DMS153 (cell line): Measurements from ENCODE around the gene FGFBP3.
"Not testable (repeated sequence)": the region's sequence is repeated elsewhere in the genome, so short reads cannot be mapped to it uniquely, and the experiment has no call there.

Source experiments
- DNase-seq: peaks from one replicate; lab custom pipeline; 2025; lab: John Stamatoyannopoulos, UW

The FGFBP3 gene

DNA sequence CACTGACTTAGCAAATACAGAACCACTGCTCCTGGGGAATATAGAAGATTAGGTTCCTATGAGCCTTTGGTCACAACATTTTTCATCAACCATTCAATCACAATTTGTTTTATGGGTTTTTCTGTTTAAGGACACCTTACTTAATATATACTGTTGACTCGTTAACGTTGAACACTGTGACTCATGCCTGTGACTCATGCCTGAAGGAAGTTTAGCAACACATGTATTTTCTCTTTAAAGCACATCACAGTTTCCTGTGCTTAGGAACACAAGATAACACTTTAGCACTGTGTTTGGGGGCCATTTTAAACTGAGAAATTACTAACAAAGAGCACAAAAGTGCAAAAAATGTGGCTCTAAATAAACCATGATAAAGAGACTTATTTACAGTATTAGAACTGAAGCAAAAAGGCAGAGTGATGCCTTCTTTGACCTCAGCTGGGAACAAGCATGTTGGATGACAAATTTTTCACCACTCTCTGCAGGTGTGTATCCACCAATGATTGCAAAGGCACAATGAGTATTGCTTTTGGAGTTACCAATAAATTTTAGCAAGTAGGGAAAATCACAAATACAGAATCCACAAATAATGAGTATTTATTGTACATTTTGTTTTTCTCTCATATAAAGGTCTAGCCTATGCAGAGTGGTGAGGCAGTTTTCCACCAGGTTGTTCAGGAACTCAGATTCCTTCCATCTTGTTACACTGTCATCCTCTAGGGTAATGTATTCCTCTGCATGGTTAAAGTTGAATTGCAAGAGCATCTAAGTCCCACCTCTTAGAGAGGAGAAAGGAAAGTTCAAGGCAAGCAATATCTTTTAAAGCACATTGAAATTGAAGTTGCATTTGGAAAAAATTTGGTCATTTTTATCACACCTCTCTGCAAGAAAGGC is 7.3 kb downstream of the FGFBP3 start:
- peak; percentile 45 for DNase-seq

DNA sequence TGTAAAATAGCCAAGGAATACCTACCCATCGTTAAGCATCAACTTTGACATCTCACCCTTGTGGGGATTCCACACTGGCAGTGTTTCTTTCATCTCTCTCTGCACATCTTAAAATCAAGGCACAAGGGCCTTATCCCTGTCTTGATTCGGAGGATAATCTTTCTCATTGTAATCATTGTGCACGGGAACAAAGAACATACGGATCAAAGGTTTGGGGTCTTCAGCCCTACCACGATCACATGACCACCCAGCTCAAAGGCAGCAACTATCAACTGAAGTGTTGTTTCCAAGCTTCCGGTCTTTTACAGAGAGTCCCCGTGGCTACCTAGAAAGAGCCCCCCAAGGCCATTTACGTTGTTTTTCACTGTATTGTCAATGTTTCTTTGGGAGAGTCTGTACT is 11.9 kb downstream of the FGFBP3 start:
- DNase-seq: no peak

DNA sequence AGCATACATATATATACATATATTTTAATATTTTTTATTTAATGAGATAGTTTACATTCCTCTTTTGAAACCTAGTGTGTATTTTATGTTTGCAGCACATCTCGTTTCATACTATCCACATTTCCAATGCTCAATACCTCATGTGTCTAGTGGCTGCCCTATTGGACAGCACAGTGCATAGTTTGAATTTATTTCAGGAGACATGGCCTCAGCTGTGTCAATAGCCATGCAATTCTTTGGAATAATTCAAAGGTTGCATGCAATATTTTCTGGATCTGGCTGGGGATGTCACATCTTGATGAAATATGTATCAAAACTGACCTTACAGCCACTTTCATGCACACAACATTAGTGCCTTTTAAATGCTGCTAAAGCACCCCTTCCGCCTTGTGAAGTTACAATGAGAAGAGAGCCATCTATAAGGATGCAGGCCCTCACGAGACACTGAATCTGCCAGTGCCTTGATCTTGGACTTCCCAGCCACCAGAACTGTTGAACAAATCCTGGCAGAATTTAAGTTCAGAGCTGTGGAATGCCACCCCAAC is 13.0 kb downstream of the FGFBP3 start:
- DNase-seq: no peak

DNA sequence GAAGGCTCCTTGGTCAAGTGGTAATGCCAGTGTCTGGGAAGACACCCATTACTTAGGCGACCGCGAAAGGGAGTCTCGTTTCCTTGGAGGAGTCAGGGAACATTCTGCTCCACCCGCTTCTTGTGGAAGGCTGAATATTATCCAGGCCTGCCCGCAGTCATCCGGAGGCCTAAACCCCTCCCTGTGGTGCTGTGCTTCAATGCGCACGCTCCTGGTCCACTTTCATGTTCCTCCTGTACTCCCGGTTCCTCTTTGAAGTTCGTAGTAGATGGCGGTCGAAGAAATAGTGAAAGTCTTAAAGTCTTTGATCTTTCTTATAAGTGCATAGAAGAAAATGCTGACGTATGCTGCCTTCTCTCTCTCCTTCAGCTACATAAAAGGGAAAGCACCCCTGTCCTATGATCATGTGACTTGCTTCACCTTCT is 15.0 kb downstream of the FGFBP3 start:
- not testable (repeated sequence) for DNase-seq

DNA sequence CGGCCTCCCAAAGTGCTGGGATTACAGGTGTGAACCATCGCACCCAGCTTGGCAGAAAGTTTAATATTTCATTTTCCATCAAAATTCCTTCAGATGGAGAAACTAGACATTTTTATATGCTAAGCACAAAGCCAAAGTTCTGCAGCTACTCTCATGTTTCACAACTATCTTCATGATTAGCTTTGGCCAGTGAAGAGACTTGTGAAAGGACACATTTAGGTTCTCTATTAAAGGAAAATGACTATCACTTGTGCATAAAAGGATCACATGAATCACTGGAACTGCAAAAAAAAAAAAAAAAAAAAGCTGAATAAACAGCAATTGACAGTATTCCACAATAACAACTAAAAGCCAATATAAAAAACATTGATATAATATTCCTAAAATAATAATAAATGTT is 16.2 kb downstream of the FGFBP3 start:
- DNase-seq: no peak

DNA sequence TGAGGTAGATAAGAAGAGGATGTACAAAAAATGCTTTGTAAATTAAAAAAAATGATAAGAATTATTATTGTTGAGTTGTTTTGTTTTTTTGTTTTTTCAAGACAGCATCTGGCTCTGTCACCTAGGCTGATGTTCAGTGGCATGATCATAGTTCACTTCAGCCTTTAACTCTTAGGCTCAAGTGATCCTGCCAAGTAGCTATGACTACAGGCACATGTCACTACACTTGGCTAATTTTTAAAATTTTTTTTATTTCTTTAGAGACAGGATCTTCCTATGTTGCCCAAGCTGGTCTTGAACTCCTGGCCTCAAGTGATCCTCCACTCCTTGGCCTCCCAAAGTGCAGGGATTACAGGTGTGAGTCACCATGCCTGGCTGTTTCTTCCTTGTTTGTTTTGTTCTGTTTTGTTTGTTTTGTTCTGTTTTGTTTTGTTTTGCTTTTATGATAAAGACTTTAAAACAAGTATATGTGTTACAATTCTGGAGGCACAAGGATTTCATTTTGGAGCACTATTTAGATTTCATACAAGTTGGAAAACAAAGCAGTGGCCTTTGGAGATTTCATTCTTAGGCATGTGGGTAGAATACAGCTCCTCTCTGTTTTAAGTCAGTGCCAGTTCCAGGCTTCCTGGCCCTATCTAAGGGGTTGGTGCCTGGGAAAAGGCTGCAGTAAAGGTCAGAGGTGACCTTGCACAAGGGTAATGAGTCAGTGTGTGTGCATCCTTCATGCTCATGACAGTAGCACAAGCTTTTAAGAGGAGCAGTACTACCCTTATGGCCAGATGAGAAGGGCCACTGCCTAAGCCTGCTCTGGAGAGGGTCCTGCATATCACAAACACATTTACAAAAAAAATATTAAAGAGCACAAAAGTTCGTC is 17.9 kb downstream of the FGFBP3 start:
- no peak for DNase-seq

DNA sequence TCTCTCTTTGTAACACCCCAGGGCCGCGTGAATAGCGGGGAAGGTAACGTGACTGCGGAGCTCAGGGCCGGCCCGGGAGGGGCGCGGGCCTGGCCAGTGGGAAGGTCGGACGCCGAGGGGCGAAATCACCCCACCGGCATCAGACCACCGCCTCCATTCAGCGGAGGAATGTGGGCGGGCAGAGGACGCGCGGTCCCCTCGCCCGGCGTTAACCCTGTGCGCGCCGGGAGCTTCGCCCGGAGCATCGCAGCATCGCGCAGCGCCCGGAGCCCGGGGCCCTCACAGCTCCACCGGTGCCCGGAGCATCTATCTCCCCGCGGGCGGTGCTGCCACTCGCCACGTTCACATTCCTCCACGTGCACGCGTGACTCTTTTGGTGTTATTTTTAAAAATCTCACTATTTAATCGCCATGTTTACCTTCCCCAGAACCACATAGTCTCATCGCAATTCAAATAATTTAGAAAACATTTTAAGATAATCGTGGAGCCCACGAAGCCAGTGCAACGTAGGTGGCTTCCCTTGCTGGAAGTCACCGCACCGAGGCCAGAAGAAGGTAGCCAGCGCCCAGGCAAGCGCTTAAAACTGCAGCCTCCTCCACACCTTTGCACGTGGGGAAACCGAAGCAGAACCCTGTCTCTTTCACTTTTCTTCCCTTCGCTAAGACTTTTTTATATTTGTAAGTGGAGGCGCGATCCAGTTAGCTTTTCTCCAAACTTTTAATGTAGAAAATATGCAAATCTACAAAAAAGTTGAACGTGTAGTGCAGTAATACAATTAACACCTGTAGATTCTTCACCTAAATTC is 21.8 kb downstream of the FGFBP3 start:
- DNase-seq: no peak

DNA sequence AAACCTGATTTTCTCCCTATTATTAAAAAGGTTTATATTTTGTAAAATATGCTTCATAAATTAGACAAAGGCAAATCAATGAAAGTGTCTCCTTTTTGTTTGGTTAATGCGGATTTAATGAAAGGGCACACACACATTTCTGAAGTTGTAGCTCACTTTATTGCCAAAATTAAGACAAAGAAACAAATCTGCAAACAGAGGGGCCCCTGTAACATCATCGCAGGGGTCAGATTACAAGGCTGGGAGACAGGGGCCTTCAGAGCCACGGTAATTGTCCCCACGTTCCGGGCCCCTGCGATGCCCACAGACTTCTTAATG is 22.4 kb downstream of the FGFBP3 start:
- no peak for DNase-seq

DNA sequence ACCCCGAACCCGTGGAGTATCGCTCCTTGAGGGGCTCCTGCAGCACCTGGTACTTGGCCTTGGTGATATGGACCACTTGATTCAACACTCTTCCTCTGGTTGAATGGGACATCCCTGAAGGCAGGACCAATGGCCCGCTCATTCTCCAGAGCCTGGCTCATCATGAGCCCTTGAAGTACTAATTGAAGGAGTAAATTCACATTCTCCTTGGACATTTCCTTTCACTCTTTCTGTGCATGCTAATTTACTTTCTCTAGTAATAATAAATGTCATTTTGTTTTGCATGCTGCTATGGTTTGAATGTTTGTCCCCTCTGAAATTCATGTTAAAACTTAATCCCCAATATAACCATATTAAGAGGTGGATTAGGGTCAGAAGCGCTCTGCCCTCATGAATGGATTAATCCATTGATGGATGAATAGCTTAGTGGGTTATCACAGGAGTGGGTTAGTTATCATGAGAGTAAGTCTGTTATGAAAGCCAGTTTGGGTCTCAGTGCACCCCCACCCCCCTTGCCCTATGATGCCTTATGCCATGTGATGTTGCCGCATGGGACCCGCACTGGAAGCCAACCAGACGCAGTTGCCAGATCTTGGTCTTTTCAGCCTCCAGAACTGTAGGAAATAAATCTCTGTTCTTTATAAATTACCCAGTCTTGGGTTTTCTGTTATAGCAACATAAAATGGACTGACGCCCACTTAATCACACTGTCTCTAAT is 23.8 kb downstream of the FGFBP3 start:
- DNase-seq: no peak

DNA sequence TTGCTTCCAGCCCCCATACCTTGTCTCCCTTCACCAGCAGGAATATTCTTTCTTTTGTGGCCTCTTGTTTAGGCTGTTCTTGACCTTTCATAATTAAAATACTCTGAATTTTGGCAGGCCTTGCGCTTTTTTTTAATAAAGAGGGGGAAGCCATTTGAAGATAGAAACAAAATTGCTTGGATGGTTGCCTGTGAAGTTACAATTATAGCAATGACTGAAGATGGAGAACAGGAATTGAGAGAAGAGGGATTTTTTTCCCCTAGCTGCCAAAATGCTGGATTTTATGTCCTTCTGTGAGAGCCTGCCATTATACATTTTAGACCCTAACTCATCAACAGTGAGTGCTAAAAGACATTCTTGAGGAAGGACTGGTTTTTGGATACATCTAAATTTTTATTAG is 24.8 kb downstream of the FGFBP3 start:
- DNase-seq: no peak

DNA sequence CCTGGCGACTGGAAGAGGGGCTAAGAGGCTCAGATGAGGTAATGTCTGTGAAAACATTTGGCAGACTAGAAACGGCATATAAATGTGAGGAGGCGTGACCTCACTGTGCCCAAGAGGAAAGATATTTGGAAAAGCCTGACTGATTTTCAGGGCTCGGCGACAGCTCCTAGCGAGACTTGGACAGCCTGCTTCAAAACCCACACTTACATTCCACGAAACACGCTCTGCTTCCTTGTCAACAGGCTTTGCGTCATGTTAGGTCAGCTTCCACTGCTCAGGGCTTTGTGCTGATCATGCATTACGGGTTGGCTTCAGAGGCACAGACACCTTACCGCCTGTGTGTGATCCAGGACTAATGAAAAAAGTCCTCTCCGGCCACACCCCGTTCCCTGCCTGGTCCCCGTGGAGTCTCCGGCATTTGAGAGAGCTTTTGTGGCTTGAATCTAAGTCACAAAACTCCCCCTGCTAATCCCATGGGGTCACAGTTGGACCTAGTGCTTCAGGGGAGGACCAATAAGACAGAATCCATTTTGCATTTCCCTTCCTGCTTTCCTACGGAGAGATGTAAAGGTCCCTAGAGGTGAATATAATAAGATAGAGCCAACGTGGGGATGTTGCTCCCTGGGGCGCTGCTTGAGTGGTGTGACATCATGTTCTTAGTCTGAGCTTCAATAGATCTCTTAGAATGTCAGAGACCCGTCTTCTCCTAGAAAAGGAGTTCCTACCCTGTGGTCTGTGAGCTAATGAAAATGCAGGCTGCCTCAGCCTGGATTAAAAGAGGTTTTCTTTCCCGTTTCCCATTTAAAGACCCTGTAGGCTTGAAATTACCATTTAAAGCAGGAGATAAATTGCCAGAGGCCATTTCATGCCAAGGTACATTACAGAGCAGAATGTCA is 25.5 kb downstream of the FGFBP3 start:
- peak; percentile 40 for DNase-seq

DNA sequence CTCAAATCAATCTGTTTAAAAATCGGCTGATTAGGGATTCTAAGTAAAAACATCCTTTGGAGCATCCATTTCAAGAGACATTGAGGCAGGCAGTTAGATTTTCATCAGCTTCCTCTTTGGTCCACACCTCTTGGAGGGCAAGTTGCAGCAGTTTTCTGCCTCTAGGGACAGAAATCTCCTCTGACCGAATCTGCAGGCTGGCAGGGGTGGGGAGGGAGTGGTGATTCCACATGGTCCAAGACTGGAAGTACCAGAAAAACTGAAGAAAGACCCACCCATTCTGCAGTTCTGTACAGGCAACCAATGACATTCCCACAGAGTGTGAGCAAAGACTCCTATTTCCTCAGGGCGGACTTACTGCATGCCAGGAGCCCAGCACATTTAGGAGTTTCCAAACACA is 29.0 kb downstream of the FGFBP3 start:
- no peak for DNase-seq

DNA sequence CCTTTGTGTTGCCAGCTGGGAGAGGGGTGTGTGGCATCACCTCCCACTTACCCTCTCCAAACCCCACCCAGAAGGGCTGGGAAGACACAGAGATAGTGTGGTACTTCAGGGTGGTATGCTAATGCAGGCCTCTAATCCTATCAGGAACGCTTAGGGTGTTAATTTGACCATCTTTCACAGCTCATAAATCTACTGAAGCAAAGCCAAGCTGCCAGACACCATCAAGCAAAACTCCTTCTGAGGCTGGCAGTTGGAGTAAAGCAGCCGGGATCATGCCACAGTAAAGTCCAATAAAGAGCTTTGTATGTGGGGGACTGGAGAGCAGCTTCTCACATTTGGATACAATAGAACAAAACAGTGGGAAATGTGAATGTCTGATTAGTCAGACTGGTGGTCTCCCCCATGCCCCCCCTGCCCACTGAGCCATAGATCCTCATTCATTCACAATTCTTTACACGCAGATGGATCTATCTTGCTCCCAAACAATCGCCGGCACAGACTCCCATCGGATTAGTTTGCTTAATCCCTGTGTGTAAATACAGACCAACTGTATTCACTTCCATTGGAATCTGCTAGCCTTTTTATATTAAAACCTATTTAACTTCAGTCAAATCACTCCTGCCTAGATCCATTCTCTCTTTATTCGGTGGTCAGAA is 29.6 kb downstream of the FGFBP3 start:
- DNase-seq: no peak

DNA sequence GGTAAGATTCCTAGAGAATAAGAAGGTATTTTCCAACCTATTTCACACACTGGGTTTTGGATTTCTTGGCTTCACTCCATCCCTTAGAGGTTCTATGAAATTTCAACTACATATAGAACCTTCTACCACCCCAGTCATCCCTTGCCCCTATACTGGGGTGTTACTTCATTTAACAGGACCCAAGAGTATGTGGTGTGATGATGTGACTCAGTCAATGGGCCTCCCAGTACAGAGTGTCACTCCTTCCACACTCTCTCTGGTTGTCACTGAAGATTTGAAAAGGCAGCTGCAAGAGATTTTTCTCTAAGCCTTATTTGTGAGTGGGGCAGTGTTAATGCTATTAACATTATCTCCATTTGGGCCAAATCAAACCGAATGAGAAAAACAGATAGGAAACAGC is 33.5 kb downstream of the FGFBP3 start:
- DNase-seq: no peak

DNA sequence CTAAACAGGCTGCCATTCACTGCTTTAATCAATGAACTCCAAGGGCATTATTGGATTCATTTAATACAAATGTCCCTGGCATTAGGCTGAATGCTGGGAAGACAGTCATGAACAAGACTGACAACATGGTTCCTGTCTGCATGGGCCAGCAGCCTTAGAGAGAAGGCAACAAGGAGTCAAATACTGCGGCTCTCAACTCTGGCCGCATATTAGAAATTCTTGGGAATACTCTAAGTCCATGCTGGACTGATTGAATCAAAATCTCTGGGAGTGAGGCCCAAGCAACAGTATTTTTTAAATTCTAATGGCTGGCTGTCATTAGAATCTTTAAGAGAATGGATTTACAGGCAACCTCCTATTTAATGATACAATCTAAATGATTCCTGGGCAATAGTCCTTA is 34.1 kb downstream of the FGFBP3 start:
- DNase-seq: no peak

DNA sequence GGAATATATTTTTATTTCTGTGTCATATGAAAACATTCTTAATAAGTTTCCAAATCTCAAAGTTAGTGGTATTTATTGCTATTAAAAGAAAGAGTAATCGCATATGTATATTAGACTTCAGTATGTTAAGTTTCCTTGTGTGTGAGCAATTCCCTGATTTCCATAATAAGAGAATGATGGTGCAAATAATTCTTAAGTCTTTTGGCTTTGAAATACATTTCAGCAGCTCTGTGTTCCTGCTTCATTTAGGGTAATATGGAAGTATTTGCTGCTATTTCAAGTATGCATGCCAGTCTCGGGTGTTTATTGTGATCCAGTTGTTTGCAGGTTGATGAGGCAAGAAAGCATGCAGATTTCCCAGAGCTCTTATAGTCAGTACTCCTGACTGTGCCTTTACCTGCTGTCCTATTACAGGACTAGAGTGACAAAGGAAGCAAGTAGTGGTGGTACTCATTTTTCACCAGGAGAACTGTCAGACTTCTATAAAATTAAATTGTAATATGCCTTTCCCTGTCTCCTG is 43.7 kb downstream of the FGFBP3 start:
- no peak for DNase-seq

DNA sequence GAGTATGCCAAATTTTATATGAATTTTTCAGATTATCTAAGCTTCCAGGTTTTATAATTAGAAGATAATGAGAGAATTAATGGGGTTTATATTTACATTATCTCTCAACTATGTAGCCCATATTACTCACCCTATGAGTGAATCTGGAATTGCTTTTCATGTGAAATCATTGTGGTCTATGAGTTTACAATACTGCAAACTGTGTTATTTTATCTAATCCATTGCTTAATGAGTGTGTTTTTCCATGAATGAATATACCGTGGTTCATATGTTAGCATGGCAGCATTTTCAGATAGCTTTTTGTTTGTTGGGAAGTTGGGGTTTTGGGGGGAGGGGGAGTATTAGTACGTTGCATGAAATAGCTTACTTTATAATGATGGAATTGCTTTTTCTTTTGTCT is 44.5 kb downstream of the FGFBP3 start:
- no peak for DNase-seq

DNA sequence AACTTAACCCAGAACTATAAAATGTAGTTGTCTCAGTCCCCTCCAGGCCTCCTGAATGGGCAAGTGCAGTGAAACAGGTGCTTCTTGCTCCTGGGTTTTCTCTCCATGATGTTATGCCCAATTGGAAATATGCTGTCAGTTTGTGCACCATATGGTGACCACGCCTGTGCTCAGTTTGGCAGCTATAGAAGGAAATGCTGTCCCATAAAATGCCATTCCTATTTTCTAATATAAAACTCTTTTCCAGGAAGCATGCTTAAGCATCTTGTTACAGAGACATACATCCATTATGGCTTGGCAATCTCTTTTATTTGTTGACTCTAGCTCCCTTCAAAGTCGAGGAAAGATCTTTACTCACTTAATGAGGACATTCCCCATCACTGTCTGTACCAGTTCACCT is 45.2 kb downstream of the FGFBP3 start:
- DNase-seq: no peak

DNA sequence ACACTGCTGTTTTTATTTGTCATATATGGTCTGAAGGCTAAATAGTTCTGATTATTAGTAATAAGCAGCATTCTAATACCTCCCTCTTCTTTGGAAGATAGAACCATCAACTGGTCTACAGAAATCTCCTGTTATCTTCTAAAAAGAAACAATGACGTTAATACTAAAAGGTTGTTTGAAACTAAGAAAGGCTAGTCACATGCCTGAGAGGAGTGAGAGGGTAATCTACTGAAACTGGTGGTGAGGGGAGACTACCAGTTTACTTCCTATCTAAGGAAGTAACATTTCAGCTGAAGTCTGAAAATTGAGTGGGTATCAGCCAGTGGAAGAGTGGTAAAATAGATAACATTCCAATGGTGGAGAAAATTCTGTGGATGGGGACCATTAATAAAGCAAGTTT is 48.4 kb downstream of the FGFBP3 start:
- no peak for DNase-seq

DNA sequence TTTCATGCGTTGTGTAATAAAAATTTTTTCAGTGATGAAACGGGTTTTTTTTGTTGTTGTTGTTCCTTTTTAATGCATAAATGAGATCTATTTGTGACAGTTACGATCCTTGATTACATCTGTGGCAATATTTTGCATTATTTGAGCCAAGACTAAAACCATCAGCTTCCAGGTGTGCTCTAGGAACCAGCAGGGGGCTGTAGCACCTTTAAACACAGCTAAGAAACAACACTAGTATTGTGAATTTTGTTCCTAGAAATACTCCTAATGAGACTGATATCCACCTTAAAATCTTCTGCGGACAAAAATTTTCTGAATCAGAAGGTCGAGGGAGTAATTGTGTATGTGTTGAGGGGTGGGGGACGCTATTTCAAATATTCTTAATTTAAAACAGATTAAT is 52.6 kb downstream of the FGFBP3 start:
- no peak for DNase-seq
